Skin of body (tissue), 3 donors: ENCODE data around the gene SCARB1. TPM values are rescaled to one million over a fixed set of nuclear protein-coding genes. Genes with fewer than 3 reads are reported as not detected.

Source experiments
- DNase-seq: peaks from one replicate; lab custom pipeline; 2025; lab: John Stamatoyannopoulos, UW
- small RNA-seq: library from RNA; depleted of rRNA; stranded (forward); fragments of <200 nt; gene quantifications from one replicate; pipeline ENCODE3, GENCODE V24; 2014; ENCODE audit warnings: low replicate concordance
- total RNA-seq: library from RNA; depleted of rRNA; stranded (reverse); fragments of >200 nt; gene quantifications from one replicate; pipeline ENCODE4 v1.2.3, GENCODE V29; 2014

Gene SCARB1
- total RNA-seq, 1 donor from 2014 or later: 14.1 TPM

DNA sequence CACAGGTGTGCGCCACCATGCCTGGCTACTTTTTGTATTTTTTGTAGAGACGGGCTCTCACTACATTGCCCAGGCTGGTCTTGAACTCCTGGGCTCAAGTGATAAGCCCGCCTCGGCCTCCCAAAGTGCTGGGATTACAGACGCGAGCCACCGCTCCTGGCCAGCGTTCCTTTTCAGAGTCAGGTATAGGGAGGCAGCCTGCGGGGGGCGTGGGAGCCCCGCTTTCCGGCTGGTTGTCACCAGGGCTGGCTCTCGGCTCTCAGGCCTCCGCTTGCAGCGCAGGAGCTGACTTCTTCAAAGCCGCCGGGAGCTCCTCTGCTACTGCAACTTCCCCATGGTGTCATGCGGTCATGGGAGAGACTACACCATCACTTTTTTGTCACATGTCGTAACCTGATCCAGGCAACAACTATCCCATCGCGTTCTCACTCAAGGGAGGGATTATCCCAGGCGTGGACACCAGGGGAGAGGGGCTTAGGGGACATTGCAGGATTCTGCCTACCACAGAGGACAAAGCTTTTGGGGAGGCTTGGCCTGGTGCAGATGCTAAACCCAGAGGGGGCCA is 129.4 kb downstream of the SCARB1 start:
- peak; percentile 31 for DNase-seq

DNA sequence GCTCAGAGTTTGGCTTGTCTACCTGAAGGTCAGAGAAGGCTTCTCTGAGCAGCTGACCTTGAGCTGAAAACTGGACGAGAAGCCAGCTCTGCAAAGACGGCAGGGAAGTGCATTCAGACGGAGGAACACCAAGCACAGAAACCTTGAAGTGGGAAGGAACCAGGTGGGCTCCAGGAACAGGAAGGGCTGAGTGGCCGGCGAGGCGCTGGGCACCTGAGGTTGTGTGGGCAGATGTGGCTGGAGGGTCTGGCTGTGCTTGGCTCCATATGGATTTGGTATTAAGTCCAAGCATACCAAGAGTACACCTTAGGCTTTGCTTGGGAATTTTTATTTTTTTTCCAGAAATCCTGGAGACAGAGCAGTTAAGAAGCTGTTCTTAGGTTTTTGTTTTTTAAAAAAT is 130.6 kb downstream of the SCARB1 start:
- DNase-seq: no peak

DNA sequence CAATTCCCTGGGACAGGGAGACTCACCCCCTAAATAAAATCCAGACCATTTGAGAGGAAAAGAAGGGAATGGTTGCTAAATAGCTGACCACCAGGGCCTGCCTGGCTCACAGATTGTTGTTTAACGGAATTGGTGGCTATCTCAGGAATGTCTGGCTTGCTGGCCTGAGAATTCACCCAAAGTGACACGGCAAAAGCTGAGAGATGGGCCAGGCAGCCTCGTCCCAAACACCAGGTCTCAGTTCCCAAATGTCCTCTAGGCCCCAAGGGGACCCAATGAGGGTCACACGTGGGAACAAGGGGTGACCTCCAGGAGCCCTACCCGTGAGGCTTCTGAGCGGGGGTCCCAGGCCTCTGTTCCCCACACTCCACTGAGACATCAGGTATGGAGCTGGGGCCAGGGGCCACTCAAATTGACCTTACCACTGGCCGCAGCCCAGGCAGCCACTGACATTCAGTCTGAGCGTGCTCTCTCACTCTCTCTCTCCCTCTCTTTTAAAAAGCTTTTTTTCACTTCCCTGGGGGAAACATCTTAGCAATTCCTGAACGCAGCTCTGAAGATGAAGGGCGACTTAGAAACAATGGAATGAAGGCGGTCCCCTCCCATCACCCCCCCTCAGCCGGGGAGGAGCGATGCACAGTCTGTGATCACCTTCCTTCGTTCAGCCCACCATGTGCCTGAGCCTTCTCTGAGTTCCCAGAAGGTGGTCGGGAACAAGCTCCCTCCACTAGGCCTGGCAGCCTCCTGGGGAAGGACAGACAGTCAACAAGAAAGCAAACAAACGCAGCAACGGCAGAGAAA is 131.2 kb downstream of the SCARB1 start:
- no peak for DNase-seq

DNA sequence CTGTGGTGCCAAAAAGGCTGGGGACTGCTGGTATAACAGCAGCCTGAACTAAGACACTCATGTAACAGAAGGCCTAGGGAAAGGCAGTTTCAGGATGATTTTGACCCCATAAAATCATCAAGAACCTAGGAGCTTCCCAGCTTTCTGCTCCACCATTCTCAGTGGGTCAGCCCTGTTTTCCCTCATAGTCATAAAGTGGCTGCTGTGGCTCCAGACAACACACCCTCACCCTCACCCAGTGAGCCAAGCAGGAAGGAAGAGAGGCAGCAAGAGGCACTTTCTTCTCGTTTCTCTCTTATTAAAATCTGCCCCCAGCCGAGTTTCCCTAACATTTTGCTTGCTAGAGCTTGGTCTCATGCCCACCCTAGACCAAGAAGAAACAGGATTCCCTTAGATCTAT is 131.8 kb downstream of the SCARB1 start:
- no peak for DNase-seq

DNA sequence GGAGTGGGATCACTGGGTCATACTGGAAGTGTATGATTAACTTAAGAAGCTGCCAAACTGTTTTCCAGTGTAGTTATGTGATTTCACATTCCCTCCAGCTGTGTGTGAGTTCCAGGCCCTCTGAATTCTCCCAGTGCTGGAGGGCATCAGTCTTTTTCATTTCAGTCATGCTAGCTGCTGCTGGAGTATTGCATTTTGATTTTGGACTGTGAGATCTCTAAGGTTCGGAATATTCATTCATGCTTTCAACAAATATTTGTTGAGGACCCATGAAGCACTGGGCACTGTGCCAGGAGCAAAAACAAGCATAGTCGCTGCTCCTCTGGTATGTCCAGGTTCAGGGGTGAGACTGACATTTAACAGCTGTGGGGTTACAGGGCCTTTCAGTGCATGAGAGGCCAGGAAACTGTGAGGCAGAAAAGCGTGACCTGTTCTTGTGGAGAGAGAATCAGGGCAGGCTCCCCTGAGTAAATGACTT is 133.2 kb downstream of the SCARB1 start:
- peak; percentile 17 for DNase-seq

DNA sequence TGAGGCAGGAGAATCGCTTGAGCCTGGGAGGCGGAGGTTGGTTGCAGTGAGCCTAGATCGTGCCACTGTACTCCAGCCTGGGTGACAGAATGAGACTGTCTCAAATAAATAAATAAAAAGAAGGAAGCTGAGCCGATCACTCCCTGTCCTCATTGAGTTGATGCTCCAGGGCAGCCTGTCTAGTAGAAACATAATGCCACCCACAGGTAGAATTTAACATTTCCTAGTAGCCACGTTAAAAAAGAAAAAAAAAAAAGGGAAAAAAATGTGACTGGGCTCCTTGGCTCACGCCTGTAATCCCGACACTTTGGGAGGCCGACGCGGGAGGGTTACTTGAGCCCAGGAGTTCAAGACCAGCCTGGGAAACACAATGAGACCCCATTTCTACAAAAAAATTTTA is 135.7 kb downstream of the SCARB1 start:
- DNase-seq: no peak

DNA sequence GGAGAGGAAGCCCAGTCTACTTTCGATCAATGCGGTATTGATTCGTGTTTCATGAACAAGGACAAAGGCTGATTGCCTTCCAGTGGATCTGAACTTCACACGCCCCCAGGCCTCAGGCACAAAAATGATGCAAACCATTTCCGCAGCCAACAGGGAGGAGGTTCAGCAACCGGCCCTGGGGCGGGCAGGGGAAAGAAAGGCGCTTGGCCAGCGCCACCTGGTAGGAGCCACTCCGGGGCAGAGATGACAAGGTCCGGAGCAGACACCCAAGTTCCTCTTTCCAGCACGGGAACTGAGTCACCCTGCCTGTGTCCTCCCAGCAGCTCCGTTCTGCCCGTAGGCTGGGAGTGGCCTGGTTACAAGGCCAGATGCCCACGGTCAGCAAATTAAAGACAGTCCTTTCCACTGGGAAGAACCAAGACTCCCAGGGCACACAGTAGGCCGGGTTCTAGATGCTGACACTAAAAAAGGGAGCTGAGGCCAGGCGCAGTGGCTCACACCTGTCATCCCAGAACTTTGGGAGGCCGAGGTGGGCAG is 136.3 kb downstream of the SCARB1 start:
- peak; percentile 30 for DNase-seq

Small RNA genes within 50 kb of the gene (small RNA-seq; reads per million reads assigned to genes)
- gene RNU6-927P: not detected

Other genes starting within 250 kb of the SCARB1 start
- gene UBC, start 50.8 kb upstream of the SCARB1 start, total RNA-seq: 765 TPM
- gene DHX37, start 125.3 kb upstream of the SCARB1 start, total RNA-seq: 7.7 TPM
- 12.4 TPM for gene BRI3BP, start 129.8 kb upstream of the SCARB1 start, total RNA-seq
- gene AACS, start 201.6 kb upstream of the SCARB1 start, total RNA-seq: 29.7 TPM